HepG2 (cell line): ENCODE data around the gene ITGB1. TPM values are rescaled to one million over a fixed set of nuclear protein-coding genes. Genes with fewer than 3 reads are reported as not detected.

Source experiments
- CAMTA2 ChIP-seq: sonication (generic); formaldehyde crosslinking; IDR thresholded peaks from 2 replicates; pipeline ENCODE4 v1.4.0; 2020; ENCODE audit warnings: mild to moderate bottlenecking, missing genetic modification reagents, borderline replicate concordance
- ELF4 ChIP-seq: sonication (generic); formaldehyde crosslinking; IDR thresholded peaks from 2 replicates; pipeline ENCODE4 v1.5.0; 2020; ENCODE audit warnings: missing genetic modification reagents, mild to moderate bottlenecking, moderate library complexity, borderline replicate concordance
- GRHL1 ChIP-seq: sonication (generic); formaldehyde crosslinking; conservative IDR thresholded peaks from 2 replicates; pipeline ENCODE4 v1.8.0; 2022; ENCODE audit warnings: missing genetic modification reagents
- KLF11 ChIP-seq: IDR thresholded peaks from 2 replicates; pipeline ENCODE4 v1.6.1; 2016; ENCODE audit warnings: missing compliant biosample characterization
- LBX2 ChIP-seq: sonication (generic); formaldehyde crosslinking; IDR thresholded peaks from 2 replicates; pipeline ENCODE4 v1.5.0; 2020; ENCODE audit warnings: missing genetic modification reagents, mild to moderate bottlenecking, borderline replicate concordance
- MBNL3 ChIP-seq: fragments of 250-450 bp; sonication (Bioruptor Pico); conservative IDR thresholded peaks from 2 replicates; pipeline ENCODE4 v1.8.0; 2022; ENCODE audit warnings: mild to moderate bottlenecking, inconsistent platforms
- MZF1 ChIP-seq: sonication (generic); formaldehyde crosslinking; IDR thresholded peaks from 2 replicates; pipeline ENCODE4 v1.8.1; 2023; ENCODE audit warnings: mild to moderate bottlenecking, missing genetic modification reagents, borderline replicate concordance
- REST ChIP-seq, 2 experiments: IDR thresholded peaks; 2 replicates each; pipeline ENCODE4 v1.6.1; 2011 to 2012; ENCODE audit warnings: low read length in 2 of 2, borderline replicate concordance in 1 of 2, low read depth in 1 of 2, mild to moderate bottlenecking in 1 of 2, moderate library complexity in 1 of 2
- SIN3B ChIP-seq: fragments of 150-350 bp; IDR thresholded peaks from 2 replicates; pipeline ENCODE4 v1.6.1; 2014; ENCODE audit warnings: low read length
- THYN1 ChIP-seq: sonication (generic); formaldehyde crosslinking; IDR thresholded peaks from 2 replicates; pipeline ENCODE4 v1.8.1; 2023; ENCODE audit warnings: low read depth, mild to moderate bottlenecking, moderate library complexity, missing genetic modification reagents, borderline replicate concordance
- ZBED4 ChIP-seq: sonication (generic); formaldehyde crosslinking; IDR thresholded peaks from 2 replicates; pipeline ENCODE4 v1.4.0; 2020; ENCODE audit warnings: missing genetic modification reagents, borderline replicate concordance
- ZFP37 ChIP-seq: sonication (generic); formaldehyde crosslinking; IDR thresholded peaks from 2 replicates; pipeline ENCODE4 v1.4.0; 2020; ENCODE audit warnings: missing genetic modification reagents, borderline replicate concordance
- ZNF276 ChIP-seq: sonication (generic); formaldehyde crosslinking; IDR thresholded peaks from 2 replicates; pipeline ENCODE4 v1.4.0; 2020; ENCODE audit warnings: mild to moderate bottlenecking, low read depth, missing genetic modification reagents
- ZNF546 ChIP-seq: sonication (generic); formaldehyde crosslinking; conservative IDR thresholded peaks from 2 replicates; pipeline ENCODE4 v1.8.1; 2023; ENCODE audit warnings: mild to moderate bottlenecking, missing genetic modification reagents
- ZNF547 ChIP-seq: sonication (generic); formaldehyde crosslinking; IDR thresholded peaks from 2 replicates; pipeline ENCODE4 v1.5.1; 2020; ENCODE audit warnings: mild to moderate bottlenecking, missing genetic modification reagents
- polyA plus RNA-seq, 8 experiments: library from polyadenylated mRNA; depleted of rRNA in 3 of 8; stranded (reverse) in 7 of 8; unstranded in 1 of 8; fragments of >200 nt; fragmentation: Illumina TruSeq in 4 of 8; extraction: Trizol in 4 of 8; gene quantifications; 2 replicates each; pipeline versions ENCODE4 v1.2.1 to v1.2.3, GENCODE V29; 2011 to 2016; ENCODE audit warnings: low read depth in 4 of 8, missing spikeins in 1 of 8, mixed read lengths in 1 of 8; ENCODE audit not compliant: insufficient read depth in 1 of 8
- total RNA-seq, 5 experiments: library from RNA; depleted of rRNA; stranded (reverse); fragments of >200 nt; fragmentation: Illumina TruSeq; extraction: Trizol; gene quantifications; 2 replicates each; pipeline ENCODE4 v1.2.3, GENCODE V29; 2016; ENCODE audit warnings: low read depth in 1 of 5

ITGB1 gene
- total and polyA plus RNA-seq, 2 of the 13 experiments (the other 11 are each of a cell fraction or from before 2014, with no cell fraction given), result 190 to 204 TPM

GRCh38 chr10:32982911-32983909, 25.2 kb upstream of the ITGB1 start (continued):
- 0 out of 2 replicates have a peak, but pooled peaks have one; percentile 37 for TF ChIP-seq ZBED4 (CRISPR knock-in tag)
- no peak for TF ChIP-seq ELF4 (CRISPR knock-in tag)
- TF ChIP-seq KLF11, result no peak
- no peak for TF ChIP-seq MZF1 (CRISPR knock-in tag)
- no peak for TF ChIP-seq LBX2 (CRISPR knock-in tag)
- no peak for TF ChIP-seq MBNL3 (CRISPR knock-in tag)
- TF ChIP-seq ZNF547, result no peak
- TF ChIP-seq GRHL1, result no peak
- TF ChIP-seq ZNF546 (CRISPR knock-in tag), result no peak
- 0 out of 2 replicates have a peak, but pooled peaks have one; percentile 31 for TF ChIP-seq ZFP37
- no peak for TF ChIP-seq THYN1 (CRISPR knock-in tag)
- TF ChIP-seq ZNF276 (CRISPR knock-in tag), result no peak
- no peak for TF ChIP-seq SIN3B
- TF ChIP-seq REST (IDR thresholded peaks at IDR 0.05; ENCODE audit: borderline replicate concordance in 1 of 2, low read depth in 1 of 2, low read length in 2 of 2), result 0 out of 4 replicates have a peak, but pooled peaks of 1 of the 2 experiments have one; percentile 22
- no peak for TF ChIP-seq CAMTA2
